Progenitor cell of endocrine pancreas (in vitro differentiated cells): ENCODE measurements around the gene CAMK2D. TPM values are rescaled to one million over a fixed set of nuclear protein-coding genes. Genes with fewer than 3 reads are reported as not detected.

Source experiments
- DNase-seq: peaks from one replicate; pipeline ENCODE4 v3.0.0; 2021; ENCODE audit warnings: low spot score; ENCODE audit not compliant: unreplicated experiment
- H3K27ac Mint-ChIP-seq: 2 replicates; pipeline ENCODE4 v1.8.0; 2021; ENCODE audit warnings: mild to moderate bottlenecking, moderate library complexity, mixed read lengths
- H3K27me3 Mint-ChIP-seq: 2 replicates; pipeline ENCODE4 v1.8.0; 2021; ENCODE audit warnings: mixed read lengths
- H3K36me3 Mint-ChIP-seq: 2 replicates; pipeline ENCODE4 v1.8.0; 2022; ENCODE audit warnings: mixed read lengths; ENCODE audit not compliant: insufficient read depth
- H3K4me1 Mint-ChIP-seq: 2 replicates; pipeline ENCODE4 v1.8.0; 2021; ENCODE audit warnings: low read depth, mixed read lengths
- H3K4me3 Mint-ChIP-seq: 2 replicates; pipeline ENCODE4 v1.8.0; 2021; ENCODE audit warnings: low read depth, mild to moderate bottlenecking, moderate library complexity, mixed read lengths
- H3K9me3 Mint-ChIP-seq: 2 replicates; pipeline ENCODE4 v1.8.0; 2021; ENCODE audit warnings: low read depth, mixed read lengths
- CTCF ChIP-seq: fragments of 200-600 bp; sonication (generic); IDR thresholded peaks from one replicate; pipeline ENCODE4 v1.5.0; 2021; ENCODE audit warnings: antibody characterized with exemption, mild to moderate bottlenecking; ENCODE audit not compliant: unreplicated experiment
- total RNA-seq: library from RNA; stranded (reverse); gene quantifications from 2 replicates; pipeline ENCODE4 v1.2.1, GENCODE V29; 2021

The CAMK2D gene
- total RNA-seq, 1 donor from 2014 or later, result 74.4 TPM

- no peak overlapping the region for H3K27ac Mint-ChIP-seq
- H3K27me3 Mint-ChIP-seq, result no peaks in the 10 kb centered on the region
These were observed 325.6 kb downstream of the CAMK2D start for GRCh38 chr4:113435893-113436292.

GRCh38 chr4:113434247-113434587 lies 327.3 kb downstream of the CAMK2D start:
- Mint-ChIP-seq H3K4me1 (no peaks in the 10 kb centered on the region), H3K27ac (no peak overlapping the region), H3K36me3 (no peaks in the 10 kb centered on the region), H3K27me3 (no peaks in the 10 kb centered on the region), H3K9me3 (peaks cover 14% of the 10 kb centered on the region), H3K4me3 (no peak overlapping the region)
- no peak for DNase-seq
- TF ChIP-seq CTCF, result no peak

More at GRCh38 chr4:113435893-113436292, 325.6 kb downstream of the CAMK2D start:
- no peak for TF ChIP-seq CTCF
- H3K9me3 Mint-ChIP-seq, result peaks cover 11% of the 10 kb centered on the region
- DNase-seq, result no peak
- H3K36me3 Mint-ChIP-seq, result no peaks in the 10 kb centered on the region
- no peak overlapping the region for H3K4me3 Mint-ChIP-seq
- H3K4me1 Mint-ChIP-seq, result no peaks in the 10 kb centered on the region

GRCh38 chr4:113433536-113434246 lies 327.8 kb downstream of the CAMK2D start:
- Mint-ChIP-seq H3K36me3 (no peaks in the 10 kb centered on the region), H3K4me3 (no peak overlapping the region), H3K9me3 (peaks cover 14% of the 10 kb centered on the region), H3K27ac (no peak overlapping the region), H3K4me1 (no peaks in the 10 kb centered on the region), H3K27me3 (no peaks in the 10 kb centered on the region)
- no peak for DNase-seq
- no peak for TF ChIP-seq CTCF

- no peak for TF ChIP-seq CTCF
- H3K36me3 Mint-ChIP-seq, result no peaks in the 10 kb centered on the region
- H3K27ac Mint-ChIP-seq, result no peak overlapping the region
- H3K9me3 Mint-ChIP-seq, result peaks cover 14% of the 10 kb centered on the region
- no peak overlapping the region for H3K4me3 Mint-ChIP-seq
- no peaks in the 10 kb centered on the region for H3K27me3 Mint-ChIP-seq
- H3K4me1 Mint-ChIP-seq, result no peaks in the 10 kb centered on the region
- no peak for DNase-seq
These were observed 328.4 kb downstream of the CAMK2D start for GRCh38 chr4:113433116-113433515.

- Mint-ChIP-seq H3K27ac (no peak overlapping the region), H3K36me3 (peaks cover 2% of the 10 kb centered on the region), H3K4me1 (no peaks in the 10 kb centered on the region), H3K4me3 (no peak overlapping the region), H3K9me3 (peaks cover 19% of the 10 kb centered on the region), H3K27me3 (no peaks in the 10 kb centered on the region)
- TF ChIP-seq CTCF, result no peak
- no peak for DNase-seq
These were observed 337.9 kb downstream of the CAMK2D start for GRCh38 chr4:113423631-113424030.
